GM18909 (cell line): ENCODE measurements around the gene MTG2.

Experiments used
- ATAC-seq: cut with Tn5 transposase; IDR thresholded peaks from one replicate; pipeline ENCODE4 v1.9.1; 2021; ENCODE audit warnings: mild to moderate bottlenecking; ENCODE audit not compliant: unreplicated experiment, poor library complexity

MTG2 gene

GRCh38 chr20:62241506-62241905 lies 58.7 kb downstream of the MTG2 start:
- no peak for ATAC-seq

- no peak for ATAC-seq
Observed at GRCh38 chr20:62242176-62242575, 59.3 kb downstream of the MTG2 start.

GRCh38 chr20:62243106-62243505 lies 60.3 kb downstream of the MTG2 start:
- ATAC-seq = no peak

GRCh38 chr20:62243906-62244515 lies 61.2 kb downstream of the MTG2 start:
- no peak for ATAC-seq

- no peak for ATAC-seq
Observed at GRCh38 chr20:62244644-62245108, 61.8 kb downstream of the MTG2 start.

- no peak for ATAC-seq
Observed at GRCh38 chr20:62245911-62246280, 63.1 kb downstream of the MTG2 start.

- ATAC-seq = no peak
Observed at GRCh38 chr20:62246431-62246830, 63.6 kb downstream of the MTG2 start.

GRCh38 chr20:62246872-62247652 lies 64.2 kb downstream of the MTG2 start:
- ATAC-seq = no peak

GRCh38 chr20:62248890-62249560 lies 66.2 kb downstream of the MTG2 start:
- no peak for ATAC-seq

GRCh38 chr20:62252342-62252966 lies 69.6 kb downstream of the MTG2 start:
- ATAC-seq = no peak
